Keratinocyte (primary cell): Measurements from ENCODE around the gene SLC22A3. TPM values are rescaled to one million over a fixed set of nuclear protein-coding genes. Genes with fewer than 3 reads are reported as not detected.

Source experiments
- DNase-seq: peaks from one replicate; pipeline ENCODE4 v3.0.0-alpha.2; 2011; ENCODE audit warnings: low read depth, missing footprints, low spot score
- FAIRE-seq: peaks from 2 replicates; lab custom pipeline; 2011; peaks lifted over from hg19 to GRCh38; lab: Jason Lieb, UNC
- H2AFZ ChIP-seq: 2 replicates; pipeline ENCODE4 v1.6.0; 2012; ENCODE audit warnings: low read length, control low read depth, inconsistent platforms; ENCODE audit not compliant: control insufficient read depth
- H3K27ac ChIP-seq: 2 replicates; pipeline ENCODE4 v1.5.1; 2011; ENCODE audit warnings: low read length; ENCODE audit not compliant: control insufficient read depth, insufficient read depth
- H3K27me3 ChIP-seq: 3 replicates; pipeline ENCODE4 v1.6.0; 2011; ENCODE audit warnings: low read length; ENCODE audit not compliant: control insufficient read depth, insufficient read depth; ENCODE audit errors: extremely low read depth
- H3K36me3 ChIP-seq, 2 experiments: 2 replicates in 1 of 2; 3 replicates in 1 of 2; pipeline ENCODE4 v1.5.1; 2011; ENCODE audit warnings: low read length in 2 of 2, mild to moderate bottlenecking in 1 of 2; ENCODE audit not compliant: control insufficient read depth in 2 of 2, insufficient read depth in 2 of 2; ENCODE audit errors: extremely low read depth in 1 of 2
- H3K4me1 ChIP-seq: 3 replicates; pipeline ENCODE4 v1.5.1; 2011; ENCODE audit warnings: low read length; ENCODE audit not compliant: control insufficient read depth, insufficient read depth; ENCODE audit errors: extremely low read depth
- H3K4me2 ChIP-seq: 3 replicates; pipeline ENCODE4 v1.6.0; 2011; ENCODE audit warnings: low read depth, low read length; ENCODE audit not compliant: control insufficient read depth, insufficient read depth; ENCODE audit errors: extremely low read depth
- H3K4me3 ChIP-seq, 3 experiments: fragments of 200-600 bp in 1 of 3; sonication (generic) in 1 of 3; 2 replicates in 2 of 3; 3 replicates in 1 of 3; pipeline ENCODE4 v1.5.1; 2011 to 2016; ENCODE audit warnings: low read length in 3 of 3, mild to moderate bottlenecking in 3 of 3, control low read depth in 2 of 3, inconsistent platforms in 1 of 3, low read depth in 1 of 3, mixed read lengths in 1 of 3, mixed run types in 1 of 3, moderate library complexity in 1 of 3; ENCODE audit not compliant: control insufficient read depth in 2 of 3, insufficient read depth in 2 of 3; ENCODE audit errors: extremely low read depth in 1 of 3
- H3K79me2 ChIP-seq: 2 replicates; pipeline ENCODE4 v1.6.0; 2012; ENCODE audit warnings: low read length; ENCODE audit not compliant: control insufficient read depth, insufficient read depth
- H3K9ac ChIP-seq: 3 replicates; pipeline ENCODE4 v1.6.0; 2011; ENCODE audit warnings: low read length; ENCODE audit not compliant: control insufficient read depth, insufficient read depth; ENCODE audit errors: extremely low read depth
- H3K9me1 ChIP-seq: 3 replicates; pipeline ENCODE4 v1.6.0; 2011; ENCODE audit warnings: low read length; ENCODE audit not compliant: control insufficient read depth, insufficient read depth; ENCODE audit errors: extremely low read depth
- H3K9me3 ChIP-seq: 2 replicates; pipeline ENCODE4 v1.5.1; 2012; ENCODE audit warnings: low read depth, low read length; ENCODE audit not compliant: control insufficient read depth
- H4K20me1 ChIP-seq: 3 replicates; pipeline ENCODE4 v1.6.0; 2011; ENCODE audit warnings: low read length; ENCODE audit not compliant: control insufficient read depth, insufficient read depth; ENCODE audit errors: extremely low read depth
- CTCF ChIP-seq, 3 experiments: IDR thresholded peaks in 1 of 3; conservative IDR thresholded peaks in 1 of 3; optimal IDR thresholded peaks in 1 of 3; 2 replicates in 2 of 3; 3 replicates in 1 of 3; pipeline versions ENCODE3 to v1.5.1; 2011; ENCODE audit warnings: low read length in 3 of 3, mild to moderate bottlenecking in 3 of 3, moderate library complexity in 2 of 3, control low read depth in 1 of 3, inconsistent platforms in 1 of 3; ENCODE audit not compliant: insufficient read depth in 2 of 3; ENCODE audit errors: extremely low read depth in 1 of 3
- EZH2 ChIP-seq: IDR thresholded peaks from one replicate; pipeline ENCODE4 v1.6.1; 2012; ENCODE audit warnings: inconsistent platforms, mild to moderate bottlenecking, low read length, moderate library complexity
- dilution Hi-C: fragments of 300-500 bp; cut with MboI; formaldehyde crosslinking; loops from one replicate; pipeline ENCODE4 v1.7.0; 2020; ENCODE audit warnings: low sequenced_read_pairs; ENCODE audit not compliant: extremely low pct_ligation_motif_present
- polyA plus RNA-seq, 5 experiments: library from polyadenylated mRNA; depleted of rRNA in 3 of 5; stranded (reverse) in 3 of 5; stranded (forward) in 1 of 5; unstranded in 1 of 5; fragments of >200 nt; gene quantifications; 1 replicate in 1 of 5; 2 replicates in 3 of 5; 3 replicates in 1 of 5; pipeline versions ENCODE4 v1.2.1 to v1.2.3, GENCODE V29; 2011 to 2012; ENCODE audit warnings: missing spikeins in 2 of 5, low read depth in 1 of 5, low replicate concordance in 1 of 5

The SLC22A3 gene
- polyA plus RNA-seq, 1 donor (not counting 4 experiments of a cell fraction or from before 2014, with no cell fraction given) = 1.8 TPM

- no peaks in the 10 kb centered on the region for H4K20me1 ChIP-seq
- no peak overlapping the region for H3K4me3 ChIP-seq
- H3K4me1 ChIP-seq = peaks cover 13% of the 10 kb centered on the region
- peak; percentile 26 for FAIRE-seq
- no peaks in the 10 kb centered on the region for H3K79me2 ChIP-seq
- H3K27me3 ChIP-seq = no peaks in the 10 kb centered on the region
- dilution Hi-C loops = no loop called here
- H3K9me1 ChIP-seq = no peaks in the 10 kb centered on the region
- no peak for TF ChIP-seq CTCF (optimal IDR thresholded peaks at IDR 0.05 in 1 of 3, IDR thresholded peaks at IDR 0.05 in 1 of 3, conservative IDR thresholded peaks at IDR 0.05 in 1 of 3; ENCODE audit: extremely low read depth in 1 of 3, insufficient read depth in 2 of 3, low read length in 3 of 3)
- no peak for TF ChIP-seq EZH2
- no peak overlapping the region for H2AFZ ChIP-seq
- H3K9ac ChIP-seq = no peak overlapping the region
- H3K36me3 ChIP-seq = no peaks in the 10 kb centered on the region
- H3K9me3 ChIP-seq = no peaks in the 10 kb centered on the region
- H3K27ac ChIP-seq = no peak overlapping the region
- H3K4me2 ChIP-seq = no peak overlapping the region
- no peak for DNase-seq
Observed at GRCh38 chr6:160426136-160426535, 78.0 kb downstream of the SLC22A3 start.

- FAIRE-seq (peak; percentile 23), DNase-seq (no peak)
- no peak overlapping the region for H3K9ac ChIP-seq
- H3K36me3 ChIP-seq = no peaks in the 10 kb centered on the region
- H3K9me1 ChIP-seq = no peaks in the 10 kb centered on the region
- peaks cover 11% of the 10 kb centered on the region for H3K4me1 ChIP-seq
- no peaks in the 10 kb centered on the region for H3K79me2 ChIP-seq
- H3K27ac ChIP-seq = no peak overlapping the region
- H3K27me3 ChIP-seq = no peaks in the 10 kb centered on the region
- no peak overlapping the region for H2AFZ ChIP-seq
- H3K4me3 ChIP-seq = no peak overlapping the region
- dilution Hi-C loops = no loop called here
- H3K9me3 ChIP-seq = no peaks in the 10 kb centered on the region
- H4K20me1 ChIP-seq = no peaks in the 10 kb centered on the region
- H3K4me2 ChIP-seq = no peak overlapping the region
- TF ChIP-seq CTCF (optimal IDR thresholded peaks at IDR 0.05 in 1 of 3, IDR thresholded peaks at IDR 0.05 in 1 of 3, conservative IDR thresholded peaks at IDR 0.05 in 1 of 3; ENCODE audit: extremely low read depth in 1 of 3, insufficient read depth in 2 of 3, low read length in 3 of 3) (no peak), EZH2 (no peak)
Observed at GRCh38 chr6:160427312-160428068, 79.3 kb downstream of the SLC22A3 start.
